22Rv1 (cell line): ENCODE data around the gene CDK5RAP3.

Experiments
- CTCF ChIP-seq: fragments of 450-650 bp; IDR thresholded peaks from 2 replicates; pipeline ENCODE4 v1.5.1; 2017; ENCODE audit warnings: mild to moderate bottlenecking
- ZFX ChIP-seq: fragments of 450-650 bp; IDR thresholded peaks from 2 replicates; pipeline ENCODE4 v1.6.1; 2017; ENCODE audit warnings: antibody characterized with exemption, borderline replicate concordance

GRCh38 chr17:47945529-47946508 lies 25.1 kb upstream of the CDK5RAP3 start:
- TF ChIP-seq CTCF (no peak), ZFX (no peak)
